ENCODE results near the gene FAM169A.

FAM169A gene

DNA sequence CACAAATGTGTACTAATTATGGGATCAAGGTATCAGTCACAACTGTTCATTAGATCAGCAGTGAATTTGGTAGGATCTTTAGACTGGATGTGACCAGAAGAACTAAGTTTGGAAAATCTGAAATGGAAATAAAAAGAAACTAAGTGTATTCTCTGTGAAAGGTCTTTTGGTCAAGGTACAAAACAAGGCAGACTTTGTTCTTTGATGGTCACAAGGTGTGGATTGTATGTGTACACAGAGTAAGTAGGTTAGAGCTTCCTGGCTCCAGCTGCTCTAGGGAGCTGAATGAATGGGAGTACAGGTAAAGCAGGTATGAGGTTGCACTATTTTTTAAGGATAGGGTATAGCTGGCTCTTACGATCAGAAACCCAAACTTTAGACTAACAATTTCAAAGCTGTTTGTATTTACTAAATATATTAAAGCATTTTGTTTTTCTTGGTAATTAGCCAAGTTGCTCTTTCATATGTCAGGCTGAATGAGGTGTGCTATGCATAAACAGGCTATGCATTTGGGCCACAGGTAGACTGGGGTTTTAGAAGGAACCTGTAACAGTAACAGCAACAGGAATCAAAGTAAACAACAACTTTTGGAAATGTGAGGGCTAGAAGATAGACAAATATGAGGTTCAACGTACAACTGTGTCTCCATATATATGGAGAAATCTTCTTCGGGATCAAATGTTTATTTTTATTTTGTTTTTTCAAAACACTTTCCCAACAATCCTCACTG lies 32.5 kb downstream of the FAM169A start:
- Histone ChIP-seq H3K4me1 (ENCODE audit: insufficient read depth, low read length, severe bottlenecking) (no peaks in the 10 kb centered on the region), H3F3A (ENCODE audit: insufficient read depth, low read length) (no peaks in the 10 kb centered on the region)

DNA sequence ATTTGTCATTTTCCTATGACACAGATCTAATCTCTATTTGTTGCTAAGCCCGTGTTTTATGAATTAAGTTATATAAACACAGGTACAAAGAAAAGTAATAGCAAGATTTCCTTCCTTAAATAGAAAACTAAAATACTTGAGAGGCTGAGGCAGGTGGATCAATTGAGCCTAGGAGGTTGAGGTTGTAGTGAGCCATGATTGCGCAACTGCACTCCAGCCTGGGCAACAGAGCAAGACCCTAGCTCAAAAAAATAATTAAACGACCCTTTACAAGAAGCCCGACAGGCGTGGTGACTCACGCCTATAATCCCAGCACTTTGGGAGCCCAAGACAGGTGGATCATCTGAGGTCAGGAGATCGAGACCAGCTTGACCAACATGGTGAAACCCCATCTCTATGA lies 36.8 kb downstream of the FAM169A start:
- TF ChIP-seq, protein P1, sequence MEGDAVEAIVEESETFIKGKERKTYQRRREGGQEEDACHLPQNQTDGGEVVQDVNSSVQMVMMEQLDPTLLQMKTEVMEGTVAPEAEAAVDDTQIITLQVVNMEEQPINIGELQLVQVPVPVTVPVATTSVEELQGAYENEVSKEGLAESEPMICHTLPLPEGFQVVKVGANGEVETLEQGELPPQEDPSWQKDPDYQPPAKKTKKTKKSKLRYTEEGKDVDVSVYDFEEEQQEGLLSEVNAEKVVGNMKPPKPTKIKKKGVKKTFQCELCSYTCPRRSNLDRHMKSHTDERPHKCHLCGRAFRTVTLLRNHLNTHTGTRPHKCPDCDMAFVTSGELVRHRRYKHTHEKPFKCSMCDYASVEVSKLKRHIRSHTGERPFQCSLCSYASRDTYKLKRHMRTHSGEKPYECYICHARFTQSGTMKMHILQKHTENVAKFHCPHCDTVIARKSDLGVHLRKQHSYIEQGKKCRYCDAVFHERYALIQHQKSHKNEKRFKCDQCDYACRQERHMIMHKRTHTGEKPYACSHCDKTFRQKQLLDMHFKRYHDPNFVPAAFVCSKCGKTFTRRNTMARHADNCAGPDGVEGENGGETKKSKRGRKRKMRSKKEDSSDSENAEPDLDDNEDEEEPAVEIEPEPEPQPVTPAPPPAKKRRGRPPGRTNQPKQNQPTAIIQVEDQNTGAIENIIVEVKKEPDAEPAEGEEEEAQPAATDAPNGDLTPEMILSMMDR (IDR thresholded peaks at IDR 0.05; ENCODE audit: low read length): no peak
- TF ChIP-seq EZH2 (IDR thresholded peaks at IDR 0.05; ENCODE audit: borderline replicate concordance, low read length): no peak
- Histone ChIP-seq H3K27me3 (ENCODE audit: insufficient read depth, low read length) (no peaks in the 10 kb centered on the region), H2AFZ (ENCODE audit: low read length) (no peak overlapping the region), H4K20me1 (ENCODE audit: insufficient read depth, low read length) (no peaks in the 10 kb centered on the region), H3K27ac (ENCODE audit: low read depth, low read length, poor library complexity, severe bottlenecking) (no peak overlapping the region), H3K9me2 (ENCODE audit: low read depth, low read length) (no peaks in the 10 kb centered on the region), H3K79me2 (ENCODE audit: insufficient read depth, low read length) (no peaks in the 10 kb centered on the region), H3K4me1 (ENCODE audit: insufficient read depth, low read length, severe bottlenecking) (no peaks in the 10 kb centered on the region), H3K4me3 (ENCODE audit: low read depth, low read length, poor library complexity, severe bottlenecking) (no peak overlapping the region), H3K9me3 (ENCODE audit: low read length) (no peaks in the 10 kb centered on the region), H3K9ac (ENCODE audit: low read length) (no peak overlapping the region), H3F3A (ENCODE audit: insufficient read depth, low read length) (no peaks in the 10 kb centered on the region), H3K36me3 (ENCODE audit: insufficient read depth, low read length) (no peaks in the 10 kb centered on the region), H3K4me2 (ENCODE audit: low read length) (no peak overlapping the region)

More for the DNA sequence above, 32.5 kb downstream of the FAM169A start:
- Histone ChIP-seq H4K20me1 (ENCODE audit: insufficient read depth, low read length) (no peaks in the 10 kb centered on the region), H3K9ac (ENCODE audit: low read length) (no peak overlapping the region), H3K79me2 (ENCODE audit: insufficient read depth, low read length) (no peaks in the 10 kb centered on the region), H3K9me3 (ENCODE audit: low read length) (no peaks in the 10 kb centered on the region), H3K4me2 (ENCODE audit: low read length) (no peak overlapping the region), H3K36me3 (ENCODE audit: insufficient read depth, low read length) (no peaks in the 10 kb centered on the region), H3K4me3 (ENCODE audit: low read depth, low read length, poor library complexity, severe bottlenecking) (no peak overlapping the region), H2AFZ (ENCODE audit: low read length) (no peak overlapping the region), H3K9me2 (ENCODE audit: low read depth, low read length) (no peaks in the 10 kb centered on the region), H3K27me3 (ENCODE audit: insufficient read depth, low read length) (no peaks in the 10 kb centered on the region), H3K27ac (ENCODE audit: low read depth, low read length, poor library complexity, severe bottlenecking) (no peak overlapping the region)
- TF ChIP-seq EZH2 (IDR thresholded peaks at IDR 0.05; ENCODE audit: borderline replicate concordance, low read length): no peak
- TF ChIP-seq, protein P1 (IDR thresholded peaks at IDR 0.05; ENCODE audit: low read length): no peak

DNA sequence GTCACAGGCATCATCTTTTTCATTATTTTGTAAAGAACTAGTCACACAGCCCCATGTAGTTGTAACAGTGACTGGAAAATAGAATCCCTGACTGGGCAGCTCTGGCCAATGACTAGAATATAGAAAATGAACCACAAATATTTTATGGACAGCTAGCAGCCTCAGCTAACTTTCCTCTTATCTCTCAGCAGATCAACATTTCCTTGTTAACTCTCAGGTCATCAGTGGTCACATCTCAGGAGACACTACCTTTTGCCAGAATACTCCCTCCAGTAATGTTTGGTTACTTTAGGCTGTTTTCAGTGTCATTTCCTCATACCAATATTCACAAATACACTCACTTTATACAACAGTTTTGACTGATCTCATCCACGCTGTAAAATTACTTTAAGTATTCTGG lies 43.9 kb downstream of the FAM169A start:
- Histone ChIP-seq H3K79me2 (ENCODE audit: insufficient read depth, low read length) (no peaks in the 10 kb centered on the region), H3F3A (ENCODE audit: insufficient read depth, low read length) (no peaks in the 10 kb centered on the region)

More for the DNA sequence above, 43.9 kb downstream of the FAM169A start:
- Histone ChIP-seq H3K27ac (ENCODE audit: low read depth, low read length, poor library complexity, severe bottlenecking) (no peak overlapping the region), H3K9me2 (ENCODE audit: low read depth, low read length) (no peaks in the 10 kb centered on the region), H3K4me1 (ENCODE audit: insufficient read depth, low read length, severe bottlenecking) (no peaks in the 10 kb centered on the region), H4K20me1 (ENCODE audit: insufficient read depth, low read length) (no peaks in the 10 kb centered on the region), H3K9me3 (ENCODE audit: low read length) (no peaks in the 10 kb centered on the region), H2AFZ (ENCODE audit: low read length) (no peak overlapping the region), H3K27me3 (ENCODE audit: insufficient read depth, low read length) (no peaks in the 10 kb centered on the region), H3K4me2 (ENCODE audit: low read length) (no peak overlapping the region), H3K4me3 (ENCODE audit: low read depth, low read length, poor library complexity, severe bottlenecking) (no peak overlapping the region), H3K36me3 (ENCODE audit: insufficient read depth, low read length) (no peaks in the 10 kb centered on the region), H3K9ac (ENCODE audit: low read length) (no peak overlapping the region)
- TF ChIP-seq, protein P1 (IDR thresholded peaks at IDR 0.05; ENCODE audit: low read length): no peak
- no peak for TF ChIP-seq EZH2 (IDR thresholded peaks at IDR 0.05; ENCODE audit: borderline replicate concordance, low read length)

All from OCI-LY1 (cell line).